ENCODE measurements around the gene COBL. TPM values are rescaled to one million over a fixed set of nuclear protein-coding genes. Genes with fewer than 3 reads are reported as not detected.
A peak's percentile ranks its signal among the peaks of the same experiment; 100 is the strongest.

COBL gene
- total and polyA plus RNA-seq, 12 donors: 15.5 to 109 (median 87.8) TPM

DNA sequence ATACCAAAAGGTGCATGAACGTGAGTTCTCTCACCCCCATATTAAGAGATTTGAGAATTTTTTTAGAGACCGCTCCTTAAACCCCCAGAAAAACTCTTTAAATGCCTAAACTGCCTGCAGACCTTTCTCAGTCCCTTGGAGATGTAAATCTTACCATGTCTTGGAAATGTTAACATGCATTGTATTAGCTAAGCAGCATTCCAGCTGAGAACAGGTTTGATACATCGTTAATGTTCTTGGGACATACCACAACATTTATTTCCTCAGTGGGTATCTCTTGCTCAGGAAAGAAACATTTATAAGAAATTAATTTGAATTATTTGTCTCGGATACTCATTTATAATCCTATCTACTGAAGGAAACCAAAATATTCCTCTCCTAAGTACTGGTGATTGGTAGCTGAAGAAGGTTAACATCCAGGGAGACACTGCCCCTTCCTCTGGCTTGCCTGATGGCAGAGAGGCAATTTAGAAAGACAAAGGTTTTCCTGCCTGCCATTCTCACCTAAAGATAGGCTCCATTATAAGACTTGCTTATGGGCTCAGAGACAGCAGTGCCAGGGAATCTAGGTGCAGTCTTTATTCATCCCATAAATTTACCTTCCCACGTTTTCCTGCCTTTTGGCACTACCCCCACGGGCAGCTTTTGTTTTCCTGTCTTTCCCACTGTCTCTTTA is 141.2 kb downstream of the COBL start:
- no peak for TF ChIP-seq CTCF (IDR thresholded peaks at IDR 0.05)
- DNase-seq (no peak), ATAC-seq (no peak)
- Histone ChIP-seq H3K9me3 (no peaks in the 10 kb centered on the region), H3K27ac (no peak overlapping the region), H3K27me3 (peaks cover 0 to 10% (median 0%) of the 10 kb centered on the region in 7 donors), H3K4me1 (no peaks in the 10 kb centered on the region), H3K4me3 (no peak overlapping the region), H3K36me3 (no peaks in the 10 kb centered on the region)
- intact Hi-C loops (cut with DNase I): no loop called here
- 59 to 64% methylated on average over 6 of the region's 6 CpGs for WGBS, 2 donors

DNA sequence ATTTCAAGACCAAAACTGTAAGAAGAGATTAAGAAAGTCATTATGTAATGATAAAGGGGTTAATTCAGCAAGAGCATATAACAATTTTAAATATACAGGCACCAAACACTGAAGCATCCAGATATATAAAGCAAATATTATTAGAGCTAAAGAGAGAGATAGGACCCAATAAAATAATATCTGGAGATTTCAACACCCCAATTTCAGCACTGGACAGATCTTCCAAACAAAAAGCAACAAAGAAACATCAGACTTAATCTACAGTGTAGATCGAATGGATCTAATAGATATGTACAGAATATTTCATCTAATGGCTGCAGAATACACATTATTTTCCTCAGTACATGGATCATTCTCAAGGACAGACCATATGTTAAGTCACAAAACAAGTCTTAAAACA is 151.3 kb downstream of the COBL start:
- intact Hi-C loops (cut with DNase I): loop anchor here in 1 of 10 donors (10.0 kb wide), 1 partner anchor 961 kb away; no protein-coding TSS in a partner anchor
- no peaks in the 10 kb centered on the region for H3K27me3 ChIP-seq
- H3K4me1 ChIP-seq: peaks cover 0 to 17% (median 6%) of the 10 kb centered on the region in 9 donors
- no peaks in the 10 kb centered on the region for H3K9me3 ChIP-seq
- no peaks in the 10 kb centered on the region for H3K36me3 ChIP-seq
- WGBS, 2 donors: 83 to 90% methylated on average over 1 of the region's 1 CpG
- DNase-seq (no peak), ATAC-seq (no peak)
- no peak for TF ChIP-seq CTCF (IDR thresholded peaks at IDR 0.05)
- no peak overlapping the region for H3K27ac ChIP-seq
- H3K4me3 ChIP-seq: no peak overlapping the region

- peak in 1 of 2 donors; percentile 80 for DNase-seq
- no peaks in the 10 kb centered on the region for H3K36me3 ChIP-seq
Measured at GRCh38 chr7:51162724-51163329, 153.8 kb downstream of the COBL start.

GRCh38 chr7:51161937-51162336 is 154.7 kb downstream of the COBL start:
- intact Hi-C loops (cut with DNase I): loop anchor here (1.0 to 10.0 kb wide), 8 partner anchors 205 to 1020 kb away; no protein-coding TSS in a partner anchor
- no peak for ATAC-seq
- no peak for TF ChIP-seq CTCF (IDR thresholded peaks at IDR 0.05)
- H3K36me3 ChIP-seq: no peaks in the 10 kb centered on the region
- 90% methylated on average over 6 of the region's 6 CpGs for WGBS, 2 donors
- no peak for DNase-seq
- H3K4me3 ChIP-seq: no peak overlapping the region
- H3K9me3 ChIP-seq: no peaks in the 10 kb centered on the region
- no peak overlapping the region for H3K27ac ChIP-seq
- H3K4me1 ChIP-seq: peaks cover 0 to 20% (median 6%) of the 10 kb centered on the region in 9 donors
- H3K27me3 ChIP-seq: no peaks in the 10 kb centered on the region

More at GRCh38 chr7:51162724-51163329, 153.8 kb downstream of the COBL start:
- Histone ChIP-seq H3K9me3 (no peaks in the 10 kb centered on the region), H3K27me3 (no peaks in the 10 kb centered on the region), H3K4me3 (no peak overlapping the region), H3K4me1 (peaks cover 0 to 20% (median 6%) of the 10 kb centered on the region in 9 donors), H3K27ac (no peak overlapping the region)
- WGBS, 2 donors: 25 to 37% methylated on average over 9 of the region's 9 CpGs
- ATAC-seq: peak; percentile 66 to 89 (median 77)
- intact Hi-C loops (cut with DNase I): loop anchor here (1.0 to 10.0 kb wide), 8 partner anchors 204 to 1021 kb away; no protein-coding TSS in a partner anchor
- TF ChIP-seq CTCF (IDR thresholded peaks at IDR 0.05): peak; percentile 63 to 90 (median 82)

Data from heart right ventricle (tissue), 16 donors.